Testis (tissue), 2 donors: ENCODE data around the gene DACH2.

Experiments used
- POLR2A ChIP-seq: fragments of 450-650 bp; IDR thresholded peaks from one replicate; pipeline ENCODE4 v1.6.1; 2017; ENCODE audit warnings: antibody characterized with exemption, mild to moderate bottlenecking, moderate library complexity
- TF ChIP-seq, protein P1 (sequence below), 3 experiments: fragments of 450-650 bp in 2 of 3; fragments of 200-600 bp in 1 of 3; sonication (generic) in 1 of 3; IDR thresholded peaks; one replicate each; pipeline ENCODE4 v1.5.1; 2016 to 2019; ENCODE audit warnings: antibody characterized with exemption in 3 of 3, mild to moderate bottlenecking in 2 of 3, moderate library complexity in 1 of 3

DNA sequence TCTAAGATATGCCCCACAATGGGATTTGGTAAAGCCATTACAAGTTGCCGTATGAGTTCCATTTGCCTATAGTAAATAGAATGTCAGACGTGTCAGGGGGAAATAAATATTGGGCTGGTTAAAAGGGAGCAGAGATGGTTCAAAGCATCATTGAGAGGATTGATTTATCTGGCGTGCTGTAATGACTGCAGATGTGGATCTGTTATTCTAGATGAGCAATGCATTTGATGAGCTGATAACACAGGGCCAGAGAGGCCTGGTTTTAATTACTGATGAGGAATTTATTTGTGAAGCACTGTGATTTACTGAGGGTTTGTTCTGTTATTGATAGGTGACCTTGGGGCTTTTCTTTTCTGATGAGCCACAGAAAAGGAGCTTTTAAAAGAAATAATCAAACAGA is 62.5 kb downstream of the DACH2 start:
- TF ChIP-seq, protein P1, sequence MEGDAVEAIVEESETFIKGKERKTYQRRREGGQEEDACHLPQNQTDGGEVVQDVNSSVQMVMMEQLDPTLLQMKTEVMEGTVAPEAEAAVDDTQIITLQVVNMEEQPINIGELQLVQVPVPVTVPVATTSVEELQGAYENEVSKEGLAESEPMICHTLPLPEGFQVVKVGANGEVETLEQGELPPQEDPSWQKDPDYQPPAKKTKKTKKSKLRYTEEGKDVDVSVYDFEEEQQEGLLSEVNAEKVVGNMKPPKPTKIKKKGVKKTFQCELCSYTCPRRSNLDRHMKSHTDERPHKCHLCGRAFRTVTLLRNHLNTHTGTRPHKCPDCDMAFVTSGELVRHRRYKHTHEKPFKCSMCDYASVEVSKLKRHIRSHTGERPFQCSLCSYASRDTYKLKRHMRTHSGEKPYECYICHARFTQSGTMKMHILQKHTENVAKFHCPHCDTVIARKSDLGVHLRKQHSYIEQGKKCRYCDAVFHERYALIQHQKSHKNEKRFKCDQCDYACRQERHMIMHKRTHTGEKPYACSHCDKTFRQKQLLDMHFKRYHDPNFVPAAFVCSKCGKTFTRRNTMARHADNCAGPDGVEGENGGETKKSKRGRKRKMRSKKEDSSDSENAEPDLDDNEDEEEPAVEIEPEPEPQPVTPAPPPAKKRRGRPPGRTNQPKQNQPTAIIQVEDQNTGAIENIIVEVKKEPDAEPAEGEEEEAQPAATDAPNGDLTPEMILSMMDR (IDR thresholded peaks at IDR 0.05) = no peak
- TF ChIP-seq POLR2A = no peak
